HG03045 (cell line): ENCODE results near the gene ANXA6.

ENCODE experiments used
- ATAC-seq: cut with Tn5 transposase; IDR thresholded peaks from one replicate; pipeline ENCODE4 v1.9.1; 2021; ENCODE audit warnings: mild to moderate bottlenecking, moderate library complexity; ENCODE audit not compliant: unreplicated experiment

Gene ANXA6

GRCh38 chr5:151084363-151084762 lies 73.2 kb downstream of the ANXA6 start:
- ATAC-seq, result no peak

GRCh38 chr5:151083081-151083676 lies 74.4 kb downstream of the ANXA6 start:
- no peak for ATAC-seq

- ATAC-seq, result no peak
Observed at GRCh38 chr5:151082282-151082902, 75.2 kb downstream of the ANXA6 start.

GRCh38 chr5:151081431-151082281 lies 75.9 kb downstream of the ANXA6 start:
- no peak for ATAC-seq

GRCh38 chr5:151080613-151081430 lies 76.8 kb downstream of the ANXA6 start, which contains the start of gene TNIP1:
Gene TNIP1 (minus strand): TSS chr5:151081034. CDS start chr5:151065095, 15,939 bp downstream.
- peak; percentile 78 for ATAC-seq

- ATAC-seq, result no peak
Observed at GRCh38 chr5:151079838-151080612, 77.6 kb downstream of the ANXA6 start.

GRCh38 chr5:151078490-151079262 lies 78.9 kb downstream of the ANXA6 start:
- peak; percentile 37 for ATAC-seq

- ATAC-seq, result no peak
Observed at GRCh38 chr5:151077967-151078366, 79.6 kb downstream of the ANXA6 start.

- no peak for ATAC-seq
Observed at GRCh38 chr5:151077419-151077818, 80.2 kb downstream of the ANXA6 start.

GRCh38 chr5:151076616-151077015 lies 81.0 kb downstream of the ANXA6 start:
- no peak for ATAC-seq

- no peak for ATAC-seq
Observed at GRCh38 chr5:151075698-151076331, 81.8 kb downstream of the ANXA6 start.

- no peak for ATAC-seq
Observed at GRCh38 chr5:151074557-151074956, 83.0 kb downstream of the ANXA6 start.

- ATAC-seq, result no peak
Observed at GRCh38 chr5:151073280-151073679, 84.3 kb downstream of the ANXA6 start.

- ATAC-seq, result no peak
Observed at GRCh38 chr5:151072630-151073025, 85.0 kb downstream of the ANXA6 start.

- no peak for ATAC-seq
Observed at GRCh38 chr5:151071848-151072629, 85.5 kb downstream of the ANXA6 start.

- ATAC-seq, result no peak
Observed at GRCh38 chr5:151071021-151071420, 86.6 kb downstream of the ANXA6 start.

GRCh38 chr5:151070449-151070848 lies 87.1 kb downstream of the ANXA6 start:
- ATAC-seq, result no peak
